ENCODE measurements around the gene L3MBTL4.

DNA sequence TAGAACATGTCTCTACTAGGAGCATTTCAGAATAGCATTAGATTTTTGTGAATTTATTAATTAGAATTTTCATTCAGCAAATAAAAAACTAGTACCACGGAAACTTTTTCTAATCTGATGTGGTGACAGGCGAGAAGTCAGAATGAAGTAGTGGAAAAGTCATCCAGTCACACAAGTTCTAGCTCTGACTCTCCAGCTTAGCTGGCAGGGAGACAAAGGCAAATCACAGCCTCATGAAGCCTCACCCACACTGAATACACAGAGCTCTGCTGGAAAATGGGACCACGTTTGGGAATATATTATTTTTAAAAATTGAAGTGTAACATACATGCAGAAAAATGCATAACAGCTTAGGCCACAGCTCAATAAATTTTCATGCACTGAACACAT is 86.1 kb downstream of the L3MBTL4 start:
- TF ChIP-seq CEBPB (IDR thresholded peaks at IDR 0.05; ENCODE audit: borderline replicate concordance in 1 of 2, low read depth in 2 of 2, low read length in 2 of 2) = no peak
- TF ChIP-seq POU2F2 (IDR thresholded peaks at IDR 0.05; ENCODE audit: borderline replicate concordance, low read depth, low read length) = no peak
- no peak for TF ChIP-seq YY1 (IDR thresholded peaks at IDR 0.05; ENCODE audit: low read depth, low read length)
